GM12878 (cell line): ENCODE measurements around the gene ZNF600. TPM values are rescaled to one million over a fixed set of nuclear protein-coding genes. Genes with fewer than 3 reads are reported as not detected.

Experiments used
- CBFB ChIP-seq: IDR thresholded peaks from 2 replicates; pipeline ENCODE4 v1.6.1; 2016; ENCODE audit warnings: antibody characterized with exemption, low read depth
- NFXL1 ChIP-seq: fragments of 450-650 bp; IDR thresholded peaks from 2 replicates; pipeline ENCODE4 v1.6.1; 2017; ENCODE audit warnings: antibody characterized with exemption, mild to moderate bottlenecking, borderline replicate concordance
- NR2C2 ChIP-seq: IDR thresholded peaks from 2 replicates; pipeline ENCODE4 v1.6.1; 2011; ENCODE audit warnings: borderline replicate concordance, low read depth; ENCODE audit not compliant: control insufficient read depth, insufficient read length
- RBBP5 ChIP-seq: fragments of 200-600 bp; sonication (generic); conservative IDR thresholded peaks from 2 replicates; pipeline ENCODE4 v1.6.1; 2016
- polyA plus RNA-seq, 11 experiments: library from polyadenylated mRNA; depleted of rRNA in 4 of 11; unstranded in 6 of 11; stranded (reverse) in 5 of 11; fragments of >200 nt; fragmentation: Nextera tagmentation in 4 of 11; fragmentation: Illumina TruSeq in 1 of 11; extraction: Ambion mirVana in 4 of 11; extraction: Trizol in 1 of 11; gene quantifications; 1 replicate in 1 of 11; 2 replicates in 10 of 11; pipeline versions ENCODE4 v1.2.1 to v1.2.3, GENCODE V29; 2011 to 2016; ENCODE audit warnings: inconsistent platforms in 2 of 11, missing spikeins in 2 of 11, low read depth in 1 of 11
- total RNA-seq, 4 experiments: library from RNA; depleted of rRNA in 3 of 4; stranded (reverse); fragments of >200 nt in 3 of 4; fragmentation: Illumina TruSeq in 1 of 4; extraction: Trizol in 1 of 4; gene quantifications; 2 replicates each; pipeline versions ENCODE4 v1.2.1 to v1.2.3, GENCODE V29; 2013 to 2021
- TF ChIP-seq, protein P1 (sequence below): fragments of 450-650 bp; formaldehyde crosslinking; IDR thresholded peaks from 2 replicates; pipeline ENCODE4 v1.5.0; 2022; ENCODE audit warnings: mild to moderate bottlenecking, missing genetic modification characterization
- TF ChIP-seq, protein P2 (sequence below): fragments of 450-650 bp; IDR thresholded peaks from 2 replicates; pipeline ENCODE4 v1.6.1; 2018; ENCODE audit warnings: borderline replicate concordance, mild to moderate bottlenecking; ENCODE audit not compliant: partially characterized antibody

The ZNF600 gene
- total and polyA plus RNA-seq, 10 of the 15 experiments (the other 5 are each of a cell fraction or from before 2014, with no cell fraction given): 9.5 to 25.6 (median 11.9) TPM

DNA sequence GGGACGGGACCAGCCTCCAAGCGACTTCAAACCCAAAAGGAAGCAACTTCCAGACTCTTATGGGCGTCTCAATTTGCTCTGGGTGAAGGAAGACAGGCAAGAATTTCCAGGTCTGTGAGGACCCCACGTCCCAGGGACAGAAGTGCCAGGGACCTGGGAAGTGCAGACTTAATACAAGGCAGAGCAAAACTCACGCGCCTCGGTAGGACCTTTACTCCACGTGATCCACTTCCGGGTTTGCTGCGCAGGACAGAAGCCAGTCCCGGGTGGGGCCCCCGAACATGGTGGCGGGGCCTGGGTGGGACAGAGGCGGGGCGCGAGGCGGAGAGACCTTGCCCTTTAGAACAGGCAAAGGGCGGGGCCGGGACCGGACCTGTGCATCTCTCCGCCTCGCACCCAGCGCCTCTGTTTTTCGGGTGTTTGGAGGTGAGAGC lies 61.0 kb downstream of the ZNF600 start (continued):
- TF ChIP-seq, protein P1, sequence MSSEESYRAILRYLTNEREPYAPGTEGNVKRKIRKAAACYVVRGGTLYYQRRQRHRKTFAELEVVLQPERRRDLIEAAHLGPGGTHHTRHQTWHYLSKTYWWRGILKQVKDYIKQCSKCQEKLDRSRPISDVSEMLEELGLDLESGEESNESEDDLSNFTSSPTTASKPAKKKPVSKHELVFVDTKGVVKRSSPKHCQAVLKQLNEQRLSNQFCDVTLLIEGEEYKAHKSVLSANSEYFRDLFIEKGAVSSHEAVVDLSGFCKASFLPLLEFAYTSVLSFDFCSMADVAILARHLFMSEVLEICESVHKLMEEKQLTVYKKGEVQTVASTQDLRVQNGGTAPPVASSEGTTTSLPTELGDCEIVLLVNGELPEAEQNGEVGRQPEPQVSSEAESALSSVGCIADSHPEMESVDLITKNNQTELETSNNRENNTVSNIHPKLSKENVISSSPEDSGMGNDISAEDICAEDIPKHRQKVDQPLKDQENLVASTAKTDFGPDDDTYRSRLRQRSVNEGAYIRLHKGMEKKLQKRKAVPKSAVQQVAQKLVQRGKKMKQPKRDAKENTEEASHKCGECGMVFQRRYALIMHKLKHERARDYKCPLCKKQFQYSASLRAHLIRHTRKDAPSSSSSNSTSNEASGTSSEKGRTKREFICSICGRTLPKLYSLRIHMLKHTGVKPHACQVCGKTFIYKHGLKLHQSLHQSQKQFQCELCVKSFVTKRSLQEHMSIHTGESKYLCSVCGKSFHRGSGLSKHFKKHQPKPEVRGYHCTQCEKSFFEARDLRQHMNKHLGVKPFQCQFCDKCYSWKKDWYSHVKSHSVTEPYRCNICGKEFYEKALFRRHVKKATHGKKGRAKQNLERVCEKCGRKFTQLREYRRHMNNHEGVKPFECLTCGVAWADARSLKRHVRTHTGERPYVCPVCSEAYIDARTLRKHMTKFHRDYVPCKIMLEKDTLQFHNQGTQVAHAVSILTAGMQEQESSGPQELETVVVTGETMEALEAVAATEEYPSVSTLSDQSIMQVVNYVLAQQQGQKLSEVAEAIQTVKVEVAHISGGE: no peak
- TF ChIP-seq RBBP5: no peak
- TF ChIP-seq, protein P2, sequence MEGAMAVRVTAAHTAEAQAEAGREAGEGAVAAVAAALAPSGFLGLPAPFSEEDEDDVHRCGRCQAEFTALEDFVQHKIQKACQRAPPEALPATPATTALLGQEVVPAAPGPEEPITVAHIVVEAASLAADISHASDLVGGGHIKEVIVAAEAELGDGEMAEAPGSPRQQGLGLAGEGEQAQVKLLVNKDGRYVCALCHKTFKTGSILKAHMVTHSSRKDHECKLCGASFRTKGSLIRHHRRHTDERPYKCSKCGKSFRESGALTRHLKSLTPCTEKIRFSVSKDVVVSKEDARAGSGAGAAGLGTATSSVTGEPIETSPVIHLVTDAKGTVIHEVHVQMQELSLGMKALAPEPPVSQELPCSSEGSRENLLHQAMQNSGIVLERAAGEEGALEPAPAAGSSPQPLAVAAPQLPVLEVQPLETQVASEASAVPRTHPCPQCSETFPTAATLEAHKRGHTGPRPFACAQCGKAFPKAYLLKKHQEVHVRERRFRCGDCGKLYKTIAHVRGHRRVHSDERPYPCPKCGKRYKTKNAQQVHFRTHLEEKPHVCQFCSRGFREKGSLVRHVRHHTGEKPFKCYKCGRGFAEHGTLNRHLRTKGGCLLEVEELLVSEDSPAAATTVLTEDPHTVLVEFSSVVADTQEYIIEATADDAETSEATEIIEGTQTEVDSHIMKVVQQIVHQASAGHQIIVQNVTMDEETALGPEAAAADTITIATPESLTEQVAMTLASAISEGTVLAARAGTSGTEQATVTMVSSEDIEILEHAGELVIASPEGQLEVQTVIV: no peak
- TF ChIP-seq NR2C2: no peak
- no peak for TF ChIP-seq CBFB
- TF ChIP-seq NFXL1: no peak
